Mesothelial cell of epicardium (in vitro differentiated cells): ENCODE measurements around the gene ZNF555. TPM values are rescaled to one million over a fixed set of nuclear protein-coding genes. Genes with fewer than 3 reads are reported as not detected.

ENCODE experiments used
- DNase-seq, 2 experiments: peaks; one replicate each; pipeline ENCODE4 v3.0.0; 2021; ENCODE audit warnings: low spot score in 2 of 2; ENCODE audit not compliant: unreplicated experiment in 2 of 2
- H3K27ac Mint-ChIP-seq: 2 replicates; pipeline ENCODE4 v1.8.0; 2021; ENCODE audit warnings: mixed read lengths
- H3K27me3 Mint-ChIP-seq: 2 replicates; pipeline ENCODE4 v1.8.0; 2021; ENCODE audit warnings: low read depth, mixed read lengths
- H3K36me3 Mint-ChIP-seq: 2 replicates; pipeline ENCODE4 v1.8.0; 2021; ENCODE audit warnings: mixed read lengths
- H3K4me1 Mint-ChIP-seq: 2 replicates; pipeline ENCODE4 v1.8.0; 2021; ENCODE audit warnings: mixed read lengths
- H3K4me3 Mint-ChIP-seq: 2 replicates; pipeline ENCODE4 v1.8.0; 2021; ENCODE audit warnings: mild to moderate bottlenecking, moderate library complexity, mixed read lengths
- H3K9me3 Mint-ChIP-seq: 2 replicates; pipeline ENCODE4 v1.8.0; 2021; ENCODE audit warnings: mixed read lengths
- CTCF ChIP-seq: fragments of 200-600 bp; sonication (generic); IDR thresholded peaks from one replicate; pipeline ENCODE4 v1.5.0; 2021; ENCODE audit warnings: antibody characterized with exemption; ENCODE audit not compliant: unreplicated experiment
- total RNA-seq: library from RNA; stranded (reverse); gene quantifications from 3 replicates; pipeline ENCODE4 v1.2.1, GENCODE V29; 2021

The ZNF555 gene
- total RNA-seq, 1 donor from 2014 or later, result 10.6 TPM

GRCh38 chr19:2799273-2800020 lies 41.8 kb upstream of the ZNF555 start:
- Mint-ChIP-seq H3K9me3 (no peaks in the 10 kb centered on the region), H3K36me3 (peaks cover 31% of the 10 kb centered on the region)
- TF ChIP-seq CTCF, result no peak

GRCh38 chr19:2800506-2800905 lies 40.8 kb upstream of the ZNF555 start:
- Mint-ChIP-seq H3K4me3 (no peak overlapping the region), H3K9me3 (no peaks in the 10 kb centered on the region), H3K27ac (no peak overlapping the region), H3K4me1 (no peaks in the 10 kb centered on the region), H3K27me3 (no peaks in the 10 kb centered on the region), H3K36me3 (peaks cover 30% of the 10 kb centered on the region)
- no peak for DNase-seq
- TF ChIP-seq CTCF, result no peak

More at GRCh38 chr19:2799273-2800020, 41.8 kb upstream of the ZNF555 start:
- Mint-ChIP-seq H3K27me3 (no peaks in the 10 kb centered on the region), H3K4me1 (no peaks in the 10 kb centered on the region), H3K27ac (no peak overlapping the region), H3K4me3 (no peak overlapping the region)
- DNase-seq, result no peak

GRCh38 chr19:2802826-2803225 lies 38.4 kb upstream of the ZNF555 start:
- Mint-ChIP-seq H3K27ac (no peak overlapping the region), H3K4me1 (no peaks in the 10 kb centered on the region), H3K9me3 (no peaks in the 10 kb centered on the region), H3K27me3 (no peaks in the 10 kb centered on the region), H3K36me3 (peaks cover 16% of the 10 kb centered on the region), H3K4me3 (no peak overlapping the region)
- no peak for TF ChIP-seq CTCF
- DNase-seq, result no peak

- H3K4me3 Mint-ChIP-seq, result no peak overlapping the region
- no peaks in the 10 kb centered on the region for H3K27me3 Mint-ChIP-seq
- no peak for TF ChIP-seq CTCF
- no peaks in the 10 kb centered on the region for H3K9me3 Mint-ChIP-seq
- no peak overlapping the region for H3K27ac Mint-ChIP-seq
- peaks cover 16% of the 10 kb centered on the region for H3K36me3 Mint-ChIP-seq
- no peaks in the 10 kb centered on the region for H3K4me1 Mint-ChIP-seq
- no peak for DNase-seq
Measured at GRCh38 chr19:2803486-2804155, 37.7 kb upstream of the ZNF555 start.

- no peaks in the 10 kb centered on the region for H3K27me3 Mint-ChIP-seq
- TF ChIP-seq CTCF, result no peak
- H3K36me3 Mint-ChIP-seq, result peaks cover 23% of the 10 kb centered on the region
- no peak overlapping the region for H3K27ac Mint-ChIP-seq
- no peaks in the 10 kb centered on the region for H3K9me3 Mint-ChIP-seq
- no peak for DNase-seq
- no peak overlapping the region for H3K4me3 Mint-ChIP-seq
- no peaks in the 10 kb centered on the region for H3K4me1 Mint-ChIP-seq
Measured at GRCh38 chr19:2804156-2805004, 36.9 kb upstream of the ZNF555 start.
